Lung (tissue), 12 donors: ENCODE results near the gene KLK6. TPM values are rescaled to one million over a fixed set of nuclear protein-coding genes. Genes with fewer than 3 reads are reported as not detected.

Source experiments
- ATAC-seq: fragments of 200-7000 bp; cut with Tn5 transposase; one replicate; pipeline ENCODE4 v1.9.1; 2020; ENCODE audit warnings: moderate number of reproducible peaks; ENCODE audit not compliant: insufficient read depth, low FRiP score
- DNase-seq, 3 donors: peaks; one replicate each; pipeline ENCODE4 v3.0.0-alpha.2; 2013 to 2017
- H3K27ac ChIP-seq, 2 donors: one replicate each; pipeline ENCODE4 v1.5.1; 2013; ENCODE audit warnings: mild to moderate bottlenecking in 2 of 2, moderate library complexity in 2 of 2, control low read depth in 1 of 2, inconsistent platforms in 1 of 2, low read depth in 1 of 2, low read length in 1 of 2
- H3K27me3 ChIP-seq, 3 donors: one replicate each; pipeline ENCODE4 v1.5.1; 2013; ENCODE audit warnings: low read length in 2 of 3; ENCODE audit not compliant: control insufficient read depth in 3 of 3, insufficient read depth in 3 of 3
- H3K36me3 ChIP-seq, 4 donors: one replicate each; pipeline ENCODE4 v1.5.1; 2013; ENCODE audit warnings: low read length in 4 of 4, mild to moderate bottlenecking in 1 of 4, moderate library complexity in 1 of 4; ENCODE audit not compliant: control insufficient read depth in 4 of 4, insufficient read depth in 4 of 4
- H3K4me1 ChIP-seq, 5 donors: one replicate each; pipeline ENCODE4 v1.5.1; 2013; ENCODE audit warnings: low read length in 5 of 5, mild to moderate bottlenecking in 2 of 5, moderate library complexity in 1 of 5; ENCODE audit not compliant: control insufficient read depth in 5 of 5, insufficient read depth in 5 of 5
- H3K4me3 ChIP-seq: one replicate; pipeline ENCODE4 v1.5.1; 2013; ENCODE audit warnings: mild to moderate bottlenecking, control low read depth, moderate library complexity
- H3K9ac ChIP-seq, 2 donors: one replicate each; pipeline ENCODE4 v1.5.1; 2013; ENCODE audit warnings: low read length in 2 of 2, control low read depth in 1 of 2; ENCODE audit not compliant: insufficient read depth in 1 of 2
- H3K9me3 ChIP-seq, 4 donors: one replicate each; pipeline ENCODE4 v1.5.1; 2013; ENCODE audit warnings: low read length in 3 of 4, mild to moderate bottlenecking in 1 of 4, moderate library complexity in 1 of 4; ENCODE audit not compliant: control insufficient read depth in 4 of 4, insufficient read depth in 3 of 4
- CTCF ChIP-seq: IDR thresholded peaks from 2 replicates; pipeline ENCODE4 v1.5.1; 2012; ENCODE audit warnings: mild to moderate bottlenecking; ENCODE audit errors: control extremely low read depth, extremely low read depth
- WGBS, 2 donors: extraction: QIAGEN DNeasy Blood & Tissue Kit; methylation state at CpG; one replicate each; pipeline ENCODE4 v1.1.7; 2013; 5-methylcytosine and 5-hydroxymethylcytosine counted together
- polyA plus RNA-seq, 2 donors: library from polyadenylated mRNA; stranded (reverse); fragments of 200-250 nt; gene quantifications; one replicate each; pipeline ENCODE4 v1.2.1, GENCODE V29; 2013
- total RNA-seq, 2 donors: library from RNA; depleted of rRNA in 1 of 2; stranded (reverse); fragments of >200 nt in 1 of 2; gene quantifications; one replicate each; pipeline ENCODE4 v1.2.1, GENCODE V29; 2014 to 2021
- donor health status: control.
- donor health status: control.
- donor health status: Bipolar disorder and iron deficiency.
- donor health status: healthy.
- donor health status: DM: yes; HTN: yes; CAD: no.

Gene KLK6
- total and polyA plus RNA-seq, 4 donors, result not detected

- TF ChIP-seq CTCF, result no peak
- Histone ChIP-seq H3K36me3 (no peaks in the 10 kb centered on the region), H3K9me3 (peaks cover 0 to 3% (median 0%) of the 10 kb centered on the region in 4 donors), H3K27me3 (peaks cover 3 to 29% (median 6%) of the 10 kb centered on the region in 3 donors), H3K9ac (no peak overlapping the region), H3K27ac (no peak overlapping the region), H3K4me3 (no peak overlapping the region), H3K4me1 (no peaks in the 10 kb centered on the region)
- 68 to 90% methylated on average over 4 of the region's 4 CpGs for WGBS, 2 donors
- ATAC-seq, result no peak
- no peak for DNase-seq
Measured at GRCh38 chr19:51010066-51010795, 40.8 kb upstream of the KLK6 start.

- DNase-seq, result no peak
- Histone ChIP-seq H3K27ac (no peak overlapping the region), H3K36me3 (no peaks in the 10 kb centered on the region), H3K9ac (no peak overlapping the region), H3K9me3 (peaks cover 0 to 3% (median 0%) of the 10 kb centered on the region in 4 donors), H3K4me3 (no peak overlapping the region), H3K27me3 (peaks cover 0 to 25% (median 3%) of the 10 kb centered on the region in 3 donors), H3K4me1 (no peaks in the 10 kb centered on the region)
- no peak for TF ChIP-seq CTCF
- ATAC-seq, result no peak
- 70 to 77% methylated on average over 19 of the region's 19 CpGs for WGBS, 2 donors
Measured at GRCh38 chr19:51009061-51009891, 39.9 kb upstream of the KLK6 start.

- Histone ChIP-seq H3K9ac (no peak overlapping the region), H3K27me3 (peaks cover 0 to 15% (median 3%) of the 10 kb centered on the region in 3 donors), H3K4me3 (no peak overlapping the region), H3K9me3 (peaks cover 0 to 3% (median 0%) of the 10 kb centered on the region in 4 donors), H3K36me3 (no peaks in the 10 kb centered on the region), H3K27ac (no peak overlapping the region), H3K4me1 (no peaks in the 10 kb centered on the region)
- DNase-seq (no peak), ATAC-seq (no peak)
- no peak for TF ChIP-seq CTCF
- 82 to 91% methylated on average over 3 of the region's 3 CpGs for WGBS, 2 donors
Measured at GRCh38 chr19:51007488-51007887, 38.1 kb upstream of the KLK6 start.
